GM18861 (cell line): ENCODE results near the gene CYP17A1.

ENCODE experiments used
- ATAC-seq: cut with Tn5 transposase; IDR thresholded peaks from one replicate; pipeline ENCODE4 v1.9.1; 2021; ENCODE audit not compliant: unreplicated experiment

Gene CYP17A1

DNA sequence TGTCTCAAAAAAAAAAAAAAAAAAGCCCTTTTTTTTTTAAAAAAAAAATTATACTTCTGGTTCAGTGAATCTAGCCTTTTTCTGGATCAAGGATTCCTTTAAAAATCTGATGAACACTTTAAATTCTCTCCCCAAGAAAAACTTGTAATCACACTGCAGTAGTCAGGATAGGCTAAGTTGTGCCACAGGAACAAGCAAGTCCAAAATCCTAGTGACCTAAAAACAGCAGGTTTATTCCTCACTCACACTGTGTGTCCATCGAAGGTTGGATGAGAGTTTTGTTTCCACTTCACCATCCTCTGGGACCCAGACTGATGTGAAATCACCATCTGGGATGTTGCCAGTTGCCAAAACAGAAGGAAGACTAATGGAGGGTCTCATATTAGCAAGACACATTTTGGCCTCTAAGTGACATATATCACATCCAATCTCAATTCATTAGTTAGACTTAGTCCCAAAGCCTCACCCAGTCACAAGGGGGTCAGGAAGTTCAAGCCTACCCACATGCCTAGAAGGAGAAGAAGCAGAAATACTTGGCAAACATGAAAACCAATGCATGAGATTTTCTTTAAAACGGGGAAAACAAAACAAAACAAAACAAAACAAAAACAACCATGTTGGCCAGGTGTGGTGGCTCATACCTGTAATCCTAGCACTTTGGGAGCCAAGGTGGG is 32.7 kb downstream of the CYP17A1 start:
- ATAC-seq, result no peak

DNA sequence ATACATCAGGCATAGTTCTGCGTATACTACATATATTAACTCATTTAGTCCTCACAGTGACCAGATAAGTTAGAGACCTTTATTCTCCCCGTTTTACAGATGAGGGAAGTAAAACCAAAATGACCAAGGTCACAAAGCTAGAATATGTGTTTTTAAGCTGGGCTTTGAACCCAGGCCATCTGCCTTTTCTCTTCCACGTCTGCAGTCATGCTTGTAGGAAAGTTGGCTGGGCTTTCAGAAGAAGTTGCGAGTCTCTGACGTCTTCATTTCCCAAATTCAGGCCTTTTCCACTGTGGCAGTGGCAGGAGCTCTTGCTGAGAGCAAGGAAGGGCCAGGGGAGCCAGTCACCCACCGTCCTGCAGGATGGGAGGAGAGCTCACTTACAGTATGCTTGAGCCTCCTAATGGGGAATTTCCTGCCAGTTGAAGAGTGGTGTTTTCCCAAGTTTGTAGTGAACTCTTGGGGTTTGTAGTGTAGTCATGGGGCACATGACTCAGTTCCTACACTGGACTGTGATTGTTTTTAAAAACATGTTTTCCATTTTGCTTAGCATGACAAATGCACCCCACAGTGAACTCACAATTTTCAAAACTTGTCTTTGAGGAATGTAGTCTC is 34.2 kb downstream of the CYP17A1 start:
- ATAC-seq, result no peak

DNA sequence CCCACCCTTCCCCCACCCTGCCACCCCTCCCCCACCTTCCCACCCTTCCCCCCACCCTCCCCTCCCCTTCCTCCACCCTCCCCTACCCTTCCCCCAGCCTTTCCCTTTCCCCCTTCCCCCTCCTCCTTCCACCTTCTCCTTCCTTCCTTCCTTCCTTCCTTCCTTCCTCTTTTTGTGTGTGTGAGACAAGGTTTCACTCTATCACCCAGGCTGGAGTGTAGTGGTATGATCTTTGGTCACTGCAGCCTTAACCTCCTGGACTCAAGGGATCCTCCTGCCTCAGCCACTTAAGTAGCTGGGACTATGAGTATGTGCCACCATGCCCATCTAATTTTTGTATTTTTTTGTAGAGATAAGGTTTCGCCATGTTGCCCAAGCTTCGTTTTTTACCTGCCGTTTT is 35.2 kb downstream of the CYP17A1 start:
- no peak for ATAC-seq

DNA sequence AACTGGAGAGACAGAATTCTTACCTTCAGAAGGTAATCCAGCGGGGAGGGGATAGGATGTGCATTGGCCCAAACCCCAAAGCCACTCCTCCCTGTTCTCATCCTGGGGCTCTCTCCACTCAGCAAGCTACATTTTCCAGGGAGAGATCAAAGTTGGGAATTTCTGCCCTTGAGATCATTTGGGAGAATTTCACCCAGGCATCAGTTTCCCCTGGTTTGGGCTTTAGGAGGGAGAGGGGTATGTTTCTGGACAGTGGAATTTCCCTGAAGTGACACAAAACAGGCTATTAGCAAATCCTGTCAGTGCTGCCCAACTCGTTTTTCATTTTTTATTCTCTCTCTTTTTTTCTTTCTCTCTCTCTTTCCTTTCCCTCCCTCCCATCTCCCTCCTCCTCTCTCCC is 35.7 kb downstream of the CYP17A1 start:
- no peak for ATAC-seq

DNA sequence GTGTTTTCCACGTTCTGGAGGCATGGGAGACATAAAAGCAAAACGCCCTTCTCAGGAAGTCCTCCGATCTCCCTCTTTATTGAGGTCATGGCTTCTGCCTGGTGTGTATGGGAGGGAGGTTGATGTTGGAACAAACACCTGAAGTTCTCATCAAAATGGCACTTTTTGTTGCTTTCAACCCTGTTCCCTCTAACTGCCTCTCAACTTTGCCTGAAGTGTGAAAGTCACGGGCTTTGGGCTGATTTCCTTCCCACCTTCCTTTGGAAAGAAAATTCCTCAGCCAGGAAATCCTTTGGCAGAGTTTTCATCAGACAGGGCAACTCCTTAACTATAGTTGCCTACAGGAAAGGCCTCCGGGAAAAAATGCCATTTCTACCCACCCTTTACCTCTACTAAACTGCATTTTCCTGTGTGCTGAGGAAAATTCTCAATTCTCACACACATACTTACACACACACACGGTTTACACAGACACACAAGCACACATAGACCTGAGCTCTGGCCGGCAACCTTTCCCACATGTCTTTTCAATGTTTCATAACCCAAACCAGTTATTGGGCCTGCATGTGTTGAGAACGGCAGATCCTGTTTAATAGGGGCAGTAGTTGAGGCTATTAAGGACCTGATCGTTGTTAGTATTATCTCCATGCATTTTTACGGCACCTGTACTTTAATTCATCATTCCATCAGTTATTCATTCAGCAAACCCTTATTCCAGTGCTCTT is 36.4 kb downstream of the CYP17A1 start:
- ATAC-seq, result no peak

DNA sequence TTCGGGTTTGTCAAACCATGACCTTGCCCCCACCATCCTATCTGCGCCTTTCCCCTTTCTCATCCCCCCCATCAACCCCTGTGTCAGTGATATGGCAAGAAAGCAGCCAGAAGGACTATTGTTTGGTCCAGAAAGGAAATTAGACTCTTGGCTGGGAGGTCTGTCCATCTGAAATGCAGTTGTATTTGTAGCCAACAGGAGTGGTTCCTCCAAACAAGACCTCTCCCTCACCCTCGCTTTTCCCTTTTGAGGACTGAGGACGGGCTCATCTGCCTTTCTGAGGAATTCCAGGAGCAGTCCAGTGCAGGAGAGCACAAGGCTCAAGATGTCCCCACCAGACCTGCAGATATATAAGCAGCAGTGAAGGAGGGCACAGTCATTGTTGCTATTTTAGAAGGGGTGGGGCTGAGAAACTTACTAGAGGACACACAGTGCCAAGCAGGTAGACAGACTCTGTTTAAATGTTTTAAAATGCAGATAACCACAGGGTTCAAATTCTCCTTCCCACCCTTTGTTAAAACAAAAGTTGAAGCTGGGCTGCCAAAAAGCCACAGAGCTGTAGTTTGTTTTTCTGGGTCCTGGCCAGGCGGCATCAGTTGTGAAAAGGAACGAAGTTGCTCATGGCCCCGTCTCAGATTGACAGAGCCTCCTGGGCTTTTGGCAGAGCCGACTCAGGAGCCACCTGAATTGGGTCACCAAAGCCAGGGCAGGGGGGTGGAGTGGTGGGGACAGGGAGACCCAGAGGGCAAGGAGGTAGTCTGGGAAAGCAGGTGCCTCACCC is 37.3 kb downstream of the CYP17A1 start:
- no peak for ATAC-seq

DNA sequence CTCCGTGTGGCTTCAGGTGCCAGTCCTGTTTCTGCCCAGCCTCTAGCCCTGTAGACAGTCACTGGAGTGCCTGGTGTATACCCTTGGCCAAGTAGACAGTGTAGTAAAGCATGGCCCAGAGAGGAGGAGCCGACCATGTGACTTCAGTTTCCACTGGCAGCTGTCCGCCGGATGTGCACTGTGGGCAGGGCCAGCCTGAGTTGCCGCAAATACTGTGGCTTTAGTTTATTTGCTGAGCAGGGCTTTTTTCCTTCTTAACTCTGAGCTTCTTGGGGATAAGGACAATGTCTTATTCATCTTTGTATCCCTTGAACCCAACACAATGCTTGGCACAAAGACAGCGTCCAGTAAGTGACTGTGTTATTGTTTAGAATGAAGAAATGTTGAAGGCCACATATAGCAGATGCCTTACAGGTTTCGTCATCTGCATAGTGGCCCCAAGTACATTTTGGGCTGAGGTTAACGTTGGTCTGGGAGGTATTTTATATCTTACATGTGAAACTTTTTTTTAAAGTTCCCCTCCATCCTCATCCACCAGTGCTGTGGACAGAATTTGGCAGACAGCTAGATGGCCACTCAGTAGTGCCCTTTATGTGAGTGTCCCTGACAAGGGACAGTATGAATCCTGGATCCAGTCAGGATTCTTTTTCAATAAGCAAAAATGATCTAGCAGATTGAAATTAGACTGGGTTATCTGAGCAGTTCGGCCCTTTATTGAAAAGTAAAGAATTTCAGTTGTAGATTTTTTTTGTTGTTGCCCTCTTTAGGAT is 40.6 kb downstream of the CYP17A1 start:
- ATAC-seq, result peak; percentile 96

DNA sequence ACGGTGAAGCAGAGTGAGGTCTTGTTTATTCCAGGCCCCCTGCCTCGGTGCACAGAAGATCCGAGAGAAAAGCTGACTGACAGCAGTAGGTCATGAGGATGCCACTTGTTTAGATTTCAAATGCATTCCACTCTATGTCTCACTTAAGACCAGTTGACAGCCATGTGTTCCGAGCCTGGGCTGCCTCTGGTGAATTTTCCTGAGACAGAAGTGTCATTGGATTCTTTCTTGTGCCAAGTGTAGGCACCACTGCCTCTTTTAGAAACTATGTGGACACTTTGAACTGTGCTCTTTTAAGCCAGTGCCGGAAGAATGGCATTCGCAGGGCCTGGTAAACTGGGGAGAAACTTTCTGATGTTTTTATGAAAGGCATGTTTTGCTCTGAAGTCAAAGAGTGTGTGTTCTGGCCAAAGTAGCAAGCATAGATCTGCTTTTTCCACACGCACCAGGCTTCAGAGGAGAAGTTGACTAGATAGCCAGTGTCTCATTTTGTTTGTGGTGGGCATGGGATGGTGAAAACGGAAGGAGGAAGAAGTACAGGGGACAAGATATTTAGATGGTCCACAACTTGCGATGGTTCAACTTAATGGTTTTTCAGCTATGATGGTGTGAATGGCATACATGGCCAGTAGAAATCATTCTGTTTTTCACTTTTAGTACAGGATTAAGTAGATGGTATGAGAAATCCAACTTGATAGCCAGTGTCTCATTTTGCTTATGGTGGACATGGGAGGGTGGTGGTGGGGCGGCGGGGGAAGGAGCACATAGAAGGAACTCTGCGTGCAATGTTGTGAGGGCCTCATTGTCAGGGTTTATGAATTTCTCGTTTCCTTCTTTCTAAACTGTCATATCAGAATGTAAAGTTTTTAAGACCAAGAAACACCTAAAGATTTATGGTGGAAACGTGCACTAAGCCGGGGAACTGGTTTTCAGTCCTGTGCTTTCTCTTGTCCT is 41.5 kb downstream of the CYP17A1 start:
- ATAC-seq, result peak; percentile 5

DNA sequence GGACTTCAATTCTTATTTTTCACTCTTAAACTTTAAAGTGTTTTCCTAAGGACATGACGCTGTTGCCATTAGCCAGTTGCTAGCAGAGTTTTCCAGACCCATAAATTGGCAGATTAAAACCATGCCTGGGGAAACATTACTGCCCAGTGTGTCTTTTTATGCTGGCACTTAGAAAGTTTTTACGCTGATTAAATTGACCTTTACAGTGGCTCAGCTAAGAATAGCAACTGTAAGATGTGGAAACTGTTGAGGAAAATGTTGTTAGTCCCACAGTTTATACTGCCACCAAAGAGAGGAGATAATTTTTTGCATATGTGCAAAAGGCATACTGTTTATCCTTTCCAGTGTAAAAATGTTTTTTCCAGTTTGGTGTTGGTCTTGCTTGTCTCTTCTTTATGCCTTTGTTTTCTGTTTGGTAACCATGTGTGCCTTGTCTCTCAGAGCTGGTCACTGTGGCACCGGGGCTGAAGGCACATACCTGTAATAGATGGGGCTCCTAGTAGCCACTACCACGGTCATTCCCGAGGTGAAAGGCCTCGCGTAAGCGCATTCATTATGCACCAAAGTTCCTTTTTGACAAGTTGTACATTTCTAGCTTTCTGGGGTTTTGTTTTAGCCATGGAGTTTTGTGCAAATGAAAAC is 45.3 kb downstream of the CYP17A1 start:
- ATAC-seq, result no peak

DNA sequence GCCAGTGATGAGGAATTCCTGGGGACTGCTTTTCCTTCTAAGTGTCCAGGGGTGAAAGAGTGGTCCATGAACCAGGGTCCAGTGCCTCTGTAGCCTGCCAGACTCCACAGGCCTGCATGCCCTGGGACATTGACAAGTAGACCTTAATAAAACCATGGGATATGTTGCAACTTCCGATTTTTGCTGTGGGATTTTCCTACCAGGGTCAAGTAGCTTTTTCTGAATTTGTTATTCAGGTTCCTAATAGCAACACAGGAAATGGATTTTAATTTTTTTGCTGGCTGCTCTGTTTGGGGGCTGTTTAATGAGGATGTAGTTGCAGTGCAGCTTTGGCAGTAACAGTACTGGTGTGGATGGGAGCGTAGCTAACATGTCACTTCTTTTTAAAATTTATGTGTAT is 51.4 kb downstream of the CYP17A1 start:
- ATAC-seq, result no peak

DNA sequence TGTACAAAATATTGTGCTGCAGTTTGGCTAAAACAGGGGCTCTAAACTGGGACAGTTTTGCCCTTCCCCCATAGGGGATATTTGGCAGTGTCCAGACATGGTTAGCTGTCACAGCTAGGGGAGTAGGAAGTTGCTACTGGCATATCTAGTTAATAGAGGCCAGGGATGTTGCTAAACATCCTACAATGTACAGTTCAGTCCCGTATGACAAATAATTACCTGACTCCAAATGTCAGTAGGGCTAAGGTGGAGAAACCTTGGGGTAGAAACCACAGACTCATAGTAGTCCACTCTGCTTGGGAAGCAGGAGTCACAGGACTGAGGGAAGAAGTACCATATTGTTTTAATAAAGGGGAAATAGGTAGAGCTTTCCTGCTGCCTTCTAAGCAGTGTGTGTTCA is 53.6 kb downstream of the CYP17A1 start:
- no peak for ATAC-seq

DNA sequence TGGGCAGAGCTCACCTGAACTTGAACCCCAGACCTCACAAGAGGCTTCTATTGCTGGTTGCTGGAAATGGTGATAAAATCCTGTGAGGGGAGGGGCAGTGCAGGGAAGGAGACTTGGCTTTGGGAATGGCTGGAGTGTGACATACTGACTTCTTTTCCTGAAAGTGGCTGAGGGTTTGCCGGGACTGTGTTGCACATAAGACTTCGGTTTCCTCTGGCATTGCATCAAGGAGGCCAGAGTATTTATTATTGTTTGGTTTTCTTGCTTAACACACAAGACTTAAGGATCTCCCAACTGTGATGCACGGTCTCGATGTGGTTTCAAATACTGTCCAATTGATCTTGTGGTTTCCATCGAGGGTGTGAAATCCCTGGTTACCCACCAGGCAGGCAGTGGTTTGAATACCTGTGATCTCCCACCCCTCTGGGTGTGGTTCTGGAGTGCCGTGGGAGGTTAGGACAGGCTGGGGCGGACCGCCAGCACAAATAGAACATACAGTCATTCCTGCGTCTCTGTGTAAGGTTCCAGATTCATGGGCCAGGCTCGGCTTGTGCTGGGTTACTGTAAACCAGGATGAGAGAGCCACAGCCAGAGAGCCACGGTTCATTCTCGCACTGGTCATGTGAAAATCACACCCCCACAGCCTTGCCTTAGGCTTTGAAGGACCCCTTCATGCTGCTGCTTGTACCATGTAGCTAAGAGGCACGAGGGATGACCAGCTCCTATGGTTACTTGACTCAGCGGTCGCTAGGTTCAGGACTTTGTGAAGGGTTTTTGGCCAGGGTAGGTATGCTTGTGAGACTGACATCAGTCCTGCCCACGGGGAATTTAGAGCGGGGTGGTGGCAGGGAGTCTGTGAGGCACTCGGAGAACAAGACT is 54.3 kb downstream of the CYP17A1 start:
- no peak for ATAC-seq

DNA sequence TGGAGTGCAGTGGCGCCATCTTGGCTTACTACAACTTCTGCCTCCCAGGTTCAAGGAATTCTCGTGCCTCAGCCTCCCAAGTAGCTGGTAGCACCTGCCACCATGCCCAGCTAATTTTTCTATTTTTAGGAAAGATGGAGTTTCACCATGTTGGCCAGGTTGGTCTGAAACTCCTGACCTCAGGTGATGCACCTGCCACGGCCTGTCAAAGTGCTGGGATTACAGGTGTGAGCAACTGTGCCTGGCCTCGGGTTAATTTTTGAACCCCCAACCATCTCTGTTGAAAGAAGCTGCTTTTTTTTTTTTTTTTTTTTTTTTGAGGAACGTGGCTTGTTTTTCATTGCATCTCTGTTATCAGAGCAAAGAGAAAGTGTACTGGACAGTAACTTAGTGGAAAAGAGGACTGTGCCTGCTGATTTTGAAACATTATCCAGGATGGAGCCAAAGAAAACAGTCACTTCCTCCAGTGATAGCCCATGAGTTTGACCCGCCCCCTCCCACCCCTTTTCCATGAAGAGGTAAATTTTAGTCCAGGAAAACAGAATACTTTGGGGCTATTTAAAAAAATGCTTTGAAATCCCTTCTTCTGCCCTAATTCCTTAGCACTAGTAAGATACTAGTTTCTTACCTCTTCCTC is 55.2 kb downstream of the CYP17A1 start:
- ATAC-seq, result no peak

DNA sequence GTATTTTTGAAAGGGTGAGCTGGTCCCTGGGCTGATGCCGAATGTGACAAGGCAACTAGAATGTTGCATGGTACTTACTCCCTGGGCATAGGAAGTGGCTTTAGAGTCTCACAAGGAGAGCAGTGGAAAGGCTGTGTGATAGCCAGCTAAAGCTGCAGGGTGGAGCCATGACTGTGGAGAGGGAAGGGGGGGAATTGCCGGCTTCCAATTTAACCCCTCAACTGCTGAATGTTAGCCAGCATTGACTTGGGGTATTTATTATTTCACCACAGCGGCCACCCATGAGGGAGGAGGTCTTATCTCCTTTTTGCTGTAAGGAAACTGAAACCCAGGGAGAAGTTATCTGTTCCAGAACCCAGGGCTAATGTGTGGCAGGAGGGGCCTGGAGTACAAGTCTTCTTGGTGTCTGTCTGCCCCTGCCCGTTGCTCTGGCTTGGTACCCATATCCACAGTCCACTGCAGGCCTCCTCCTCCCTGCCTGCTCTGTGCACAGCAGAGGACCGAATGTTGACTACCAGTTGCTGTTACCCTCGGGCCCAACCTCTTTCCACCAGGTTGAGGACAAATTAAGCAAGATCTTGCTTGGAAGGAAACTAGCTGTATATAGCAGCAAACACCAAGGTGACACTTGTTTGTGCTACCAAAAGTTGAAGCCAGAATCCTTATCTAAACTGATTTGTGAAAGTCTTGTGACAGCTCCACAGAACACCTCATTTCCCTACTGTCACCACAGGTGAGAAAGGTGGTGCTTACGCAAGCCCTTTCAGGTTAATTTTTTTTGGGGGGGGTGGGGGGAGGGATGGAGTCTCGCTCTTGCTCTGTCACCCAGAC is 55.9 kb downstream of the CYP17A1 start:
- ATAC-seq, result no peak
